NCI-H526 (cell line): ENCODE results near the gene EPOP.

Source experiments
- DNase-seq, 2 experiments: peaks; one replicate each; lab custom pipeline; 2025; lab: John Stamatoyannopoulos, UW

Gene EPOP

DNA sequence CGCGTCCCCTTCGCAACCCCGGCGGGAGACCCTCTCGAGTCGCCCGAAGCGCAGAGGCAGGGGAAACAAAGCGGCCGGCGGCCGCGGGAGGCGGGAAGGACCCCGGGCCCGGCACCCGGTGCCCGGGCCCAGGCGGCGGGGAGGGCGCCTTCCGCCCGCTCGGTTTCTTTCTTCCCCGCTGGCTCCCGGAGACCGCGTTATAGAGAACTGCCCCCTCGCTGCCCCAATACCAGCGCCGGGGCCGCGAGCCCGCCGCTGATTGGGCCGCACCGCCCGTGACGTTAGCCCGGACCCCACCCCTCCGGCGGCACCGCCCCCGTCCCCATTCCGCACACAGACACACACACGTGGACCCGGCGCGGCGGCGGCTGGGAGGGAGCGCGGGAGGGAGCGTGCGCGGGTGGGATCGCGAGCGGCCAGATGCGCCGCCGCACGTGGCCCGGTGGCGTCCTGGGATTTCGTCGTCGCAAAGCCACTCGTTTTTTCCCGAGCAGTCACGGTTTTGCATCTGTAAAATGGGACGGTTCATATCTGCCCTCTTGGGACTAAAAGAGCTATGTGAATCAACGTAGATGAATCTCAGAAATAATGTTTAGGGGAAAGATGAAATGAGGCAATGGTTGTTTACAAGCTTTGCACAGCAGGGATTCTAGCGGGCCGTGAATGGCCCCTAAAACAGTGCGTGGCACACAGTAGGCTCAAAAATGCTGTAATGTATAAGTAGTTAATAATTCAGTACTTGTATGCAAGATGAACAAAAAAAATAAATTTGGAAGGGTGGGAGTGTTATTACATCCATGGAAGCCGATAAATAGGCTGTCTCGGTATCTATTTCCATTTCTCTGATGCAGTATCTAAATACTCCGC lies at the start of gene EPOP:
TSS of gene EPOP (minus strand) at position 209 of the 867 bp plus-strand sequence. CDS start 462 bp downstream, outside the sequence.
- DNase-seq = peak; percentile 58 to 92

DNA sequence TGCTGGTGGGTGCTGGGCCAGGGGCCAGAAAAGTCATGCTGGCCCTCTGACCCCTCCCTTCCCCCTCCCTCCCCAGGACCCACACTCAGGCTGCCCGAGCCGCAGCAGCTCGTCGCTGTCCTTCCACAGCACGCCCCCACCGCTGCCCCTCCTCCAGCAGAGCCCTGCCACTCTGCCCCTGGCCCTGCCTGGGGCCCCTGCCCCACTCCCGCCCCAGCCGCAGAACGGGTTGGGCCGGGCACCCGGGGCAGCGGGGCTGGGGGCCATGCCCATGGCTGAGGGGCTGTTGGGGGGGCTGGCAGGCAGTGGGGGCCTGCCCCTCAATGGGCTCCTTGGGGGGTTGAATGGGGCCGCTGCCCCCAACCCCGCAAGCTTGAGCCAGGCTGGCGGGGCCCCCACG lies 47.0 kb upstream of the EPOP start:
- no peak for DNase-seq

GRCh38 chr17:38720941-38721340 lies 46.2 kb upstream of the EPOP start:
- no peak for DNase-seq

DNA sequence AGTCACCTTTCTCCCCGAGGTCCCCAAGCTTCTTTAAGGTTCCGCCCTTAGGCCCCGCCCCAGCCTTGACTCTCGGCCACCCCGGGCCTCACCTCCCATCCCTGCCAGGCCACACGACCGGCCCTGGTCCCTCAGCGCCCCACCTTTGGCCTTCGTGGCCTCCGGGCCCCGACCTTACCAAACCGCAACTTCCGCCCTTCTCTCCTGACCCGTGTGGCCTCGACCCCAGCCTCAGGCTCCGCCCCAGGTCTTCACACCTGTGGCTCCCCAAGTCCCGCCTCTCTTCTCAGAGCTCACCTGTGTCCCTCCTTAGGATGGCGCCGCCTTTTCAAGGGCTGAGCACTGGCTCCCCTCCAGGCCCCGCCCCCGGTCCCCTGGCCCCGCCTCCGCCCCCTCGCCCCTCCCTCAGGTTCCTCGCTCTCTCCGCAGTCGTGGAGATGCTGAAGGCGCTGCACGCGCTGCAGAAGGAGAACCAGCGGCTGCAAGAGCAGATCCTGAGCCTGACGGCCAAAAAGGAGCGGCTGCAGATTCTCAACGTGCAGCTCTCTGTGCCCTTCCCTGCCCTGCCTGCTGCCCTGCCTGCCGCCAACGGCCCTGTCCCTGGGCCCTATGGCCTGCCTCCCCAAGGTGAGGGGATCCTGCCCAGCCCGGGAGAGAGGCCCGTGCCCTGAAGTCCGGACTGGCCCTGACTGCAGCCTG lies 45.3 kb upstream of the EPOP start:
- peak in 1 of 2 experiments; percentile 27 for DNase-seq

DNA sequence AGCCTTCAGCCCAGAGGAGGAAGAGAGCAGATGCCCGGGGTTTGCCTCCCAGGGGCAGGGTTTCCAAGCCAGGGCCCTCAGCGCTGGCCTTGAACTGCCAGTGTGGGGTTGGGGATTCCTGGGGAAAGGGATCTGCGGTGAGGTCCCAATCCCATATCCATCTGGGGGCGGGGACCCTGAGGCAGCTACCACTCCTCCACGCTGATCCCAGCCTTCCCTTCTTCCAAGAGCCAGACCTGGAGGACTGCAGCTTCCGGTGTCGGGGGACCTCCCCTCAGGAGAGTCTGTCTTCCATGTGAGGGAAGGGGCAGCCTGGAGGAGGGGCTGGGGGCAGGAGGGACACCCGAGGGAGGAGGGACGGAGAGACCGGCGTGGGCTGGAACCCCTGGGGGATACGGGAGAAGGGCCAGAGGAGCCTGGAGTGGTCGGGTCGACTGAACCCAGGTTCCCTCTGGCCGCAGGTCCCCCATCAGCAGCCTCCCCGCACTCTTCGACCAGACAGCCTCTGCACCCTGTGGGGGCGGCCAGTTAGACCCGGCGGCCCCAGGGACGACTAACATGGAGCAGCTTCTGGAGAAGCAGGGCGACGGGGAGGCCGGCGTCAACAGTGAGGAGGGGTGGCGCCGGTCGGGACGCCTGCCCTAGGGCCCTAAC lies 44.7 kb upstream of the EPOP start:
- no peak for DNase-seq

GRCh38 chr17:38717139-38717745 lies 42.5 kb upstream of the EPOP start:
- no peak for DNase-seq

GRCh38 chr17:38716368-38717005 lies 41.7 kb upstream of the EPOP start:
- DNase-seq = no peak

DNA sequence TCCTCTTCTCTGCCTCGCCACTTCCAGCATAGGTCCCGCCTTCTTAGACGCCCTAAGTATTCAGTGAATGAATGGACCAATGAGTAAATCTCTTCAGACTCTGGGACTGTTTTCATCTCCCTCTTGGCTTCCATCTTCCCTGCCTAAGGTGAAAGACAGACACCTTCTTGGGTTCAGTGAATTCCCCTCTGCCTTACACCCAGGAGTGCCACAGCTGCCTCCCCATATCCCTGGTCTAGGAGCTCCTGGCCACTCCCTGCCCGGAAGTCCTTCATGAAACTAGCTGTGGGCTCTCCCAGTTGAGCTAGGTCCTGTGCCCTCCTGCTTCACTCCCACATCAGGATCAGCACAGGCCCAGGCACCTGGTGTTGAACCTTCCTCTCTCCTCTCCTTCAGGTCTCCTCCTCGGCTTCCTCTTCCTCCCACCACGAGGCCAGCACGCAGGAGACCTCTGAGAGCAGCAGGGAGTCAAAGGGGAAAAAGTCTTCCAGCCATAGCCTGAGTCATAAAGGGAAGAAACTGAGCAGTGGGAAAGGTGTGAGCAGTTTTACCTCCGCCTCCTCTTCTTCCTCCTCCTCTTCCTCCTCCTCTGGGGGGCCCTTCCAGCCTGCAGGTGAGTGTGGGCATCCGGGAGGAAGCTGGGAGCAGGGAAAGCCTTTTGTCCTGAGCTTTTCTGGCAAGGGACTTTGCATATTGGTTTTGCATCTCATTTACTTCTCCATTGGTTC lies 40.6 kb upstream of the EPOP start:
- DNase-seq = peak; percentile 87 to 91

GRCh38 chr17:38713456-38714075 lies 38.8 kb upstream of the EPOP start:
- DNase-seq = no peak

GRCh38 chr17:38712593-38712992 lies 37.8 kb upstream of the EPOP start:
- DNase-seq = no peak

DNA sequence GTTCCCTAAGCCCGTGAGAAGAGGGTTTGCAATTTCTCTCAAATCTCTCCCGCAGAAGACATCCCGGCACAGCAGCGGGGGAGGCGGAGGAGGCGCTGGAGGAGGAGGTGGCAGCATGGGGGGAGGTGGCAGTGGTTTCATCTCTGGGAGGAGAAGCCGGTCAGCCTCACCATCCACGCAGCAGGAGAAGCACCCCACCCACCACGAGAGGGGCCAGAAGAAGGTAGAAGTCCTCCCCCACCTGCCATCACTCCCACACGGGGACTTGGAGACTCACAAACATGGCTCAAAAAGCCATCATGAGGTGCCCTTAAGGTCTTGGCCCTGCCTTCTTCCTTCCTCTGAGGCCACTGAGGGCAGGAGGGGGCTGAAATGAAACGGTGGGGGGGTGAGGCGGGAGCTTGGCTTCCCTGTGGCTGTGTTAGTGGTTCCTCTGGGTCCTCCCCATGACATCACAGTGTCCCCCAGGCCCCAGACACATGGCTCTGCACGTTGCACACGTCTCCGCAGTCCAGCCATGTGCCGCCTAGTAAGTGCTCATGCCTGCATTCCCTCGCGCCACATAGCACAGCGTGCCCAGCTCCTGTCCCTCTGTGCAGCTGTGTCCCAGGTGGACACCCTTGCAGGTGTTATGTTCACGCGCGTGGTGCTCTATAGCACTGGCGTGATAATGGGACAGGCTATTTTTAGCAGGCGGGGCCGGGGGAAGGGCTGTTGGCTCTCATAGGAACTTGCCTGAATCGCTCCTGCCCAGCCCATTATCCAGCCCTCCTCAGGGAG lies 37.2 kb upstream of the EPOP start:
- no peak for DNase-seq

DNA sequence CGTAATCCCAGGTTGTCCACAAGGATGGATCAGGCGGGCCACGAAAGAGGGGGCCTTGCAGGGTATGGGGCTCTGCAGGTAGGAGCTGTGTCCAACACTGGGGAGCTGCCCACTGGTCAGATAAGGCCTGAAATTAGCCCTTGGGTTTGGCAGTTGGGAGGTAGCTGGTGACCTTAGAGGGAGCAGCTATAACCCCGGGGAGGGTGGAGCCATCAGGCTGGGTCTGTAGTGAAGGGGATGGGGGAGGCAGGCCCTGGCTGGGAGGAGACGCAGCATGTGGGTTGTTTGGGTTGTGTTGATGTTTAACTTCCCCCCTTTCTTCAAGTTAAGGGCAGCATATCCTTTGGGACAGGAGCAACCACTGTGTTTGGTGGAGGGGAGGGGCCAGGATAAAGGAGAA lies 36.2 kb upstream of the EPOP start:
- DNase-seq = no peak

- no peak for DNase-seq
These were observed 35.8 kb upstream of the EPOP start for GRCh38 chr17:38710604-38710962.

DNA sequence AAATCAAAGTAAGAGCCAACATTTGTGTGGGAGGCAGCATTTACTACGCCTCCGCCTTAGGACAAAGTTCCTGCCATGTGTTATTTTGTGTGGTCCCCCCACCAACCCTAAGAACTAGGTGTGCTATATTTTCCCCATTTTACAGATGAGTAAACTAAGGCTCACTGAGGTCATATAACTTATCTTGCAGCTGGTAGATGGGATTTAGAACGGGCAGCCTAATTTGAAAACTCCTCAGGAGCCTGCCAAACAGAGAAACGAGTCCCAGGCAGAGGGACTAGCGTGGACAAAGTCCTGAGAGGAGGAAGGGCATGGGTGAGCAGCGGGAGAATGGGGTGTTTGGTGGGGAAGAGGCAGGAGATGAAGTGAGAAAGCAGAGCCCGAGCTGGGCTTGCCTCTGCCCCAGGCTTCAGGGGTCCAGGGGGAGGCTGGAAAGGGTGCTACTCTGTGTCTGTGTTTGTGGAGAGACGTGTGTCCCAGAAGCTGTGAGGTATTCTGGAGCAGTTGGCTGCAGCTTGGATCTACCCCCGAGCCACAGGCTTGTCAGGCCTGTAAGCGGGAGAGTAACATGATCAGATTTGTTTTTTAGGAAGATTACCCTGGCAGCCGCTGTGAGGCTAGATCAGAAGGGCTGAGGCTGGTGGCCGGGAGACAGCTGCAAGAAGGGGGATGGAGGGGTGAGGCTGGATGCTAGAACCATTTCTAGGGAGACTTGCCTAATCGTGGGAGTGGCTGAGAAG lies 35.3 kb upstream of the EPOP start:
- no peak for DNase-seq

GRCh38 chr17:38709104-38709820 lies 34.5 kb upstream of the EPOP start:
- no peak for DNase-seq

GRCh38 chr17:38707678-38708351 lies 33.1 kb upstream of the EPOP start:
- no peak for DNase-seq

GRCh38 chr17:38706505-38707216 lies 31.9 kb upstream of the EPOP start:
- peak in 1 of 2 experiments; percentile 57 for DNase-seq
